GM21390 (cell line): ENCODE results near the gene ADK.

Experiments used
- ATAC-seq: cut with Tn5 transposase; IDR thresholded peaks from one replicate; pipeline ENCODE4 v1.9.1; 2021; ENCODE audit not compliant: unreplicated experiment

Gene ADK

GRCh38 chr10:74708246-74708645 is 557.2 kb downstream of the ADK start:
- ATAC-seq = no peak

- no peak for ATAC-seq
Observed at GRCh38 chr10:74718208-74718607, 567.2 kb downstream of the ADK start.

- no peak for ATAC-seq
Observed at GRCh38 chr10:74728225-74728624, 577.2 kb downstream of the ADK start.

- no peak for ATAC-seq
Observed at GRCh38 chr10:74730246-74730645, 579.2 kb downstream of the ADK start.

GRCh38 chr10:74733612-74734011 is 582.6 kb downstream of the ADK start:
- no peak for ATAC-seq

GRCh38 chr10:74736029-74736428 is 585.0 kb downstream of the ADK start:
- ATAC-seq = no peak

- ATAC-seq = no peak
Observed at GRCh38 chr10:74738052-74738451, 587.0 kb downstream of the ADK start.

GRCh38 chr10:74738542-74738941 is 587.5 kb downstream of the ADK start:
- peak; percentile 9 for ATAC-seq

GRCh38 chr10:74738985-74739567 is 588.1 kb downstream of the ADK start:
- ATAC-seq = peak; percentile 88

- no peak for ATAC-seq
Observed at GRCh38 chr10:74743401-74743800, 592.4 kb downstream of the ADK start.

- no peak for ATAC-seq
Observed at GRCh38 chr10:74745449-74745848, 594.4 kb downstream of the ADK start.

- ATAC-seq = no peak
Observed at GRCh38 chr10:74746813-74747212, 595.8 kb downstream of the ADK start.

GRCh38 chr10:74748468-74749031 is 597.5 kb downstream of the ADK start:
- no peak for ATAC-seq

GRCh38 chr10:74750848-74751274 is 599.8 kb downstream of the ADK start:
- ATAC-seq = no peak

- ATAC-seq = no peak
Observed at GRCh38 chr10:74752371-74753040, 601.5 kb downstream of the ADK start.

GRCh38 chr10:74753442-74754211 is 602.6 kb downstream of the ADK start:
- no peak for ATAC-seq

GRCh38 chr10:74754381-74754821 is 603.4 kb downstream of the ADK start:
- ATAC-seq = no peak

- no peak for ATAC-seq
Observed at GRCh38 chr10:74755273-74755672, 604.3 kb downstream of the ADK start.
